GM12875 (cell line): ENCODE measurements around the gene TARS2.

Experiments
- H3K4me3 ChIP-seq: one replicate; pipeline ENCODE4 v1.5.1; 2011; ENCODE audit warnings: low read depth, low read length, control low read depth
- CTCF ChIP-seq: IDR thresholded peaks from 2 replicates; pipeline ENCODE4 v1.5.1; 2011; ENCODE audit warnings: low read depth, mild to moderate bottlenecking, control low read depth, inconsistent platforms, low read length, moderate library complexity, borderline replicate concordance; ENCODE audit not compliant: insufficient read depth

TARS2 gene

GRCh38 chr1:150507912-150508864 is 21.0 kb downstream of the TARS2 start, which contains the start of gene ECM1:
TSS of gene ECM1 (plus strand) at chr1:150508109. CDS start at chr1:150508210, 101 bp downstream.
- no peak for TF ChIP-seq CTCF
- H3K4me3 ChIP-seq = no peak within 1 kb of the TSS

GRCh38 chr1:150508982-150509381 is 21.8 kb downstream of the TARS2 start:
- TF ChIP-seq CTCF = no peak
- H3K4me3 ChIP-seq = no peak overlapping the region

- no peak for TF ChIP-seq CTCF
- H3K4me3 ChIP-seq = no peak overlapping the region
These were observed 24.3 kb downstream of the TARS2 start for GRCh38 chr1:150511551-150511950.

- no peak for TF ChIP-seq CTCF
- H3K4me3 ChIP-seq = no peak overlapping the region
These were observed 24.9 kb downstream of the TARS2 start for GRCh38 chr1:150511985-150512660.

- no peak overlapping the region for H3K4me3 ChIP-seq
- no peak for TF ChIP-seq CTCF
These were observed 25.6 kb downstream of the TARS2 start for GRCh38 chr1:150512846-150513245.

- TF ChIP-seq CTCF = no peak
- H3K4me3 ChIP-seq = no peak overlapping the region
These were observed 26.2 kb downstream of the TARS2 start for GRCh38 chr1:150513351-150513791.

- H3K4me3 ChIP-seq = no peak overlapping the region
These were observed 27.0 kb downstream of the TARS2 start for GRCh38 chr1:150514260-150514659.

More at GRCh38 chr1:150514260-150514659, 27.0 kb downstream of the TARS2 start:
- no peak for TF ChIP-seq CTCF
